CD14-positive monocyte (primary cell): Measurements from ENCODE around the gene DNAI1. TPM values are rescaled to one million over a fixed set of nuclear protein-coding genes. Genes with fewer than 3 reads are reported as not detected.
A peak's percentile ranks its signal among the peaks of the same experiment; 100 is the strongest.

Experiments used
- DNase-seq, 3 donors: peaks; one replicate each; pipeline ENCODE4 v3.0.0-alpha.2; 2011 to 2022
- H2AFZ ChIP-seq: 2 replicates; pipeline ENCODE4 v1.6.0; 2012; ENCODE audit warnings: mild to moderate bottlenecking, low read depth, low read length, inconsistent platforms; ENCODE audit not compliant: insufficient read depth, poor library complexity, severe bottlenecking
- H3K27ac ChIP-seq, 2 donors: 1 replicate in 1 of 2; 2 replicates in 1 of 2; pipeline ENCODE4 v1.5.1; 2012 to 2013; ENCODE audit warnings: low read length in 2 of 2, control low read depth in 1 of 2, inconsistent platforms in 1 of 2, low read depth in 1 of 2, mild to moderate bottlenecking in 1 of 2
- H3K27me3 ChIP-seq, 2 donors: one replicate each; pipeline versions ENCODE4 v1.6.0 to v1.6.1; 2011 to 2013; ENCODE audit warnings: low read length in 2 of 2; ENCODE audit not compliant: control insufficient read depth in 2 of 2, insufficient read depth in 2 of 2
- H3K36me3 ChIP-seq, 2 donors: replicated peaks in 1 of 2; 1 replicate in 1 of 2; 2 replicates in 1 of 2; pipeline versions ENCODE4 v1.5.1 to v1.6.1; 2012 to 2013; ENCODE audit warnings: low read length in 2 of 2, control low read depth in 1 of 2, inconsistent platforms in 1 of 2, mild to moderate bottlenecking in 1 of 2; ENCODE audit not compliant: insufficient read depth in 2 of 2, control insufficient read depth in 1 of 2
- H3K4me1 ChIP-seq, 2 donors: 1 replicate in 1 of 2; 2 replicates in 1 of 2; pipeline versions ENCODE4 v1.5.1 to v1.6.1; 2012 to 2013; ENCODE audit warnings: low read length in 2 of 2, control low read depth in 1 of 2, inconsistent platforms in 1 of 2, mild to moderate bottlenecking in 1 of 2, moderate library complexity in 1 of 2; ENCODE audit not compliant: insufficient read depth in 2 of 2, control insufficient read depth in 1 of 2
- H3K4me2 ChIP-seq: replicated peaks from 2 replicates; pipeline ENCODE3; 2012; ENCODE audit warnings: low read length, moderate library complexity, mild to moderate bottlenecking; ENCODE audit not compliant: poor library complexity, severe bottlenecking; ENCODE audit errors: extremely low read depth
- H3K4me3 ChIP-seq, 3 experiments: fragments of 200-600 bp in 1 of 3; sonication (generic) in 1 of 3; replicated peaks in 1 of 3; 1 replicate in 2 of 3; 2 replicates in 1 of 3; pipeline ENCODE4 v1.5.1; 2011 to 2013; ENCODE audit warnings: low read length in 3 of 3, mild to moderate bottlenecking in 3 of 3, control low read depth in 2 of 3, low read depth in 2 of 3, inconsistent platforms in 1 of 3, moderate library complexity in 1 of 3
- H3K79me2 ChIP-seq: 2 replicates; pipeline ENCODE4 v1.6.0; 2012; ENCODE audit warnings: mild to moderate bottlenecking, control low read depth, inconsistent platforms, low read length, moderate library complexity; ENCODE audit not compliant: insufficient read depth
- H3K9ac ChIP-seq: 2 replicates; pipeline ENCODE4 v1.6.0; 2017; ENCODE audit warnings: low read length, mild to moderate bottlenecking; ENCODE audit not compliant: insufficient read depth, poor library complexity, severe bottlenecking
- H3K9me3 ChIP-seq, 2 donors: replicated peaks in 1 of 2; 1 replicate in 1 of 2; 2 replicates in 1 of 2; pipeline versions ENCODE4 v1.5.1 to v1.6.1; 2012 to 2013; ENCODE audit warnings: low read length in 2 of 2, control low read depth in 1 of 2; ENCODE audit not compliant: control insufficient read depth in 1 of 2, insufficient read depth in 1 of 2
- H4K20me1 ChIP-seq: 2 replicates; pipeline ENCODE4 v1.6.0; 2012; ENCODE audit warnings: mild to moderate bottlenecking, low read length, control low read depth, moderate library complexity; ENCODE audit not compliant: insufficient read depth
- H3K27ac Mint-ChIP-seq, 7 donors: one replicate each; pipeline ENCODE4 v1.8.0; 2020; ENCODE audit warnings: mild to moderate bottlenecking in 7 of 7, mixed read lengths in 7 of 7, moderate library complexity in 6 of 7, inconsistent platforms in 2 of 7
- H3K27me3 Mint-ChIP-seq, 3 donors: one replicate each; pipeline ENCODE4 v1.8.0; 2021 to 2022; ENCODE audit warnings: low read depth in 3 of 3, mild to moderate bottlenecking in 3 of 3, mixed read lengths in 3 of 3, moderate library complexity in 3 of 3, inconsistent platforms in 1 of 3
- H3K36me3 Mint-ChIP-seq, 2 donors: one replicate each; pipeline ENCODE4 v1.8.0; 2020; ENCODE audit warnings: mixed read lengths in 2 of 2, inconsistent platforms in 1 of 2, mild to moderate bottlenecking in 1 of 2
- H3K4me1 Mint-ChIP-seq: one replicate; pipeline ENCODE4 v1.8.0; 2020; ENCODE audit warnings: mild to moderate bottlenecking, mixed read lengths
- H3K4me3 Mint-ChIP-seq, 2 donors: one replicate each; pipeline ENCODE4 v1.8.0; 2020; ENCODE audit warnings: mild to moderate bottlenecking in 2 of 2, mixed read lengths in 2 of 2, moderate library complexity in 1 of 2
- H3K9me3 Mint-ChIP-seq, 7 donors: one replicate each; pipeline ENCODE4 v1.8.0; 2020 to 2022; ENCODE audit warnings: mixed read lengths in 7 of 7, mild to moderate bottlenecking in 6 of 7, moderate library complexity in 6 of 7, inconsistent platforms in 2 of 7
- WGBS: methylation state at CpG from one replicate; pipeline ENCODE4 v1.1.5; 2013; ENCODE audit warnings: missing lambda C conversion rate; ENCODE audit not compliant: insufficient coverage; 5-methylcytosine and 5-hydroxymethylcytosine counted together
- intact Hi-C, 2 donors: fragments of 100-400 bp; cut with micrococcal nuclease; formaldehyde crosslinking; loops; one replicate each; pipeline versions ENCODE4 v1.15.0 to v1.15.1; 2023
- polyA plus RNA-seq, 3 donors: library from polyadenylated mRNA; depleted of rRNA in 1 of 3; unstranded in 2 of 3; stranded (reverse) in 1 of 3; fragments of 300-500 nt in 2 of 3; fragments of >200 nt in 1 of 3; fragmentation: Illumina TruSeq in 2 of 3; gene quantifications; 1 replicate in 2 of 3; 2 replicates in 1 of 3; pipeline ENCODE4 v1.2.3, GENCODE V29; 2012 to 2021
- TF ChIP-seq, protein P1 (sequence below): fragments of 200-600 bp; IDR thresholded peaks from one replicate; pipeline ENCODE4 v1.8.0; 2022; ENCODE audit warnings: antibody characterized with exemption, mild to moderate bottlenecking

Gene DNAI1
- polyA plus RNA-seq, 3 donors = not detected

DNA sequence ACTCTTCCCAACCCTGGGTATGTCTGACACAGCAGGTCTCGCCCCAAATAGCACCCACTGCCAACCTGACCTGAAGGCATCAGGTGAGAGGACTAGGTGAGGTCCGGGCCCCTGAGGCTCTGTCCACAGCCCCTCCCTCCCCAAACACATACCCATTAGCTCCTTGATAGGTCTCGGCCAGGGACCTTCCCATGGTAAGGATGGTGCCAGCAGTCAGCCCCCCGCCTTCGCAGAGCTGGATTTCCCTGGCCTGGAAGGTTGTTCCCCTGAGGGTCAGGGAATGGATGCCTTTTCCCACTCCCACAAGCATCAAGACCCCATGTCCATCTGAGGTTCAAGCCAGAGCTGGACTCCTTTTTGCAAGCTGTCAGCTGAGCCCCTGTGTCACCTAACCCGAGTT, 61.5 kb downstream of the DNAI1 start:
- TF ChIP-seq, protein P1, sequence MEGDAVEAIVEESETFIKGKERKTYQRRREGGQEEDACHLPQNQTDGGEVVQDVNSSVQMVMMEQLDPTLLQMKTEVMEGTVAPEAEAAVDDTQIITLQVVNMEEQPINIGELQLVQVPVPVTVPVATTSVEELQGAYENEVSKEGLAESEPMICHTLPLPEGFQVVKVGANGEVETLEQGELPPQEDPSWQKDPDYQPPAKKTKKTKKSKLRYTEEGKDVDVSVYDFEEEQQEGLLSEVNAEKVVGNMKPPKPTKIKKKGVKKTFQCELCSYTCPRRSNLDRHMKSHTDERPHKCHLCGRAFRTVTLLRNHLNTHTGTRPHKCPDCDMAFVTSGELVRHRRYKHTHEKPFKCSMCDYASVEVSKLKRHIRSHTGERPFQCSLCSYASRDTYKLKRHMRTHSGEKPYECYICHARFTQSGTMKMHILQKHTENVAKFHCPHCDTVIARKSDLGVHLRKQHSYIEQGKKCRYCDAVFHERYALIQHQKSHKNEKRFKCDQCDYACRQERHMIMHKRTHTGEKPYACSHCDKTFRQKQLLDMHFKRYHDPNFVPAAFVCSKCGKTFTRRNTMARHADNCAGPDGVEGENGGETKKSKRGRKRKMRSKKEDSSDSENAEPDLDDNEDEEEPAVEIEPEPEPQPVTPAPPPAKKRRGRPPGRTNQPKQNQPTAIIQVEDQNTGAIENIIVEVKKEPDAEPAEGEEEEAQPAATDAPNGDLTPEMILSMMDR = no peak
- Mint-ChIP-seq H3K9me3 (peaks cover 0 to 2% (median 0%) of the 10 kb centered on the region in 7 donors), H3K27me3 (peaks cover 22 to 34% (median 22%) of the 10 kb centered on the region in 3 donors), H3K36me3 (peaks cover 0 to 2% of the 10 kb centered on the region in 2 donors), H3K4me1 (peaks cover 39% of the 10 kb centered on the region), H3K27ac (no peak overlapping the region), H3K4me3 (no peak overlapping the region)
- Histone ChIP-seq H3K9me3 (no peaks in the 10 kb centered on the region), H3K36me3 (no peaks in the 10 kb centered on the region), H3K79me2 (no peaks in the 10 kb centered on the region), H4K20me1 (no peaks in the 10 kb centered on the region), H3K9ac (peak overlapping the region; percentile 24), H3K27me3 (peaks cover 5 to 27% of the 10 kb centered on the region in 2 donors), H3K4me3 (no peak overlapping the region), H3K4me1 (peaks cover 45 to 53% of the 10 kb centered on the region in 2 donors), H3K27ac (no peak overlapping the region), H3K4me2 (no peak overlapping the region), H2AFZ (no peak overlapping the region)
- DNase-seq = no peak
- intact Hi-C loops = loop anchor here (5.0 kb wide), 2 partner anchors 63 to 143 kb away; partner anchors contain the start of genes DNAI1 (in 1 of the 2), FAM219A (in 1 of the 2) and MYORG (in 1 of the 2)
- 86% methylated on average over 3 of the region's 6 CpGs for WGBS

DNA sequence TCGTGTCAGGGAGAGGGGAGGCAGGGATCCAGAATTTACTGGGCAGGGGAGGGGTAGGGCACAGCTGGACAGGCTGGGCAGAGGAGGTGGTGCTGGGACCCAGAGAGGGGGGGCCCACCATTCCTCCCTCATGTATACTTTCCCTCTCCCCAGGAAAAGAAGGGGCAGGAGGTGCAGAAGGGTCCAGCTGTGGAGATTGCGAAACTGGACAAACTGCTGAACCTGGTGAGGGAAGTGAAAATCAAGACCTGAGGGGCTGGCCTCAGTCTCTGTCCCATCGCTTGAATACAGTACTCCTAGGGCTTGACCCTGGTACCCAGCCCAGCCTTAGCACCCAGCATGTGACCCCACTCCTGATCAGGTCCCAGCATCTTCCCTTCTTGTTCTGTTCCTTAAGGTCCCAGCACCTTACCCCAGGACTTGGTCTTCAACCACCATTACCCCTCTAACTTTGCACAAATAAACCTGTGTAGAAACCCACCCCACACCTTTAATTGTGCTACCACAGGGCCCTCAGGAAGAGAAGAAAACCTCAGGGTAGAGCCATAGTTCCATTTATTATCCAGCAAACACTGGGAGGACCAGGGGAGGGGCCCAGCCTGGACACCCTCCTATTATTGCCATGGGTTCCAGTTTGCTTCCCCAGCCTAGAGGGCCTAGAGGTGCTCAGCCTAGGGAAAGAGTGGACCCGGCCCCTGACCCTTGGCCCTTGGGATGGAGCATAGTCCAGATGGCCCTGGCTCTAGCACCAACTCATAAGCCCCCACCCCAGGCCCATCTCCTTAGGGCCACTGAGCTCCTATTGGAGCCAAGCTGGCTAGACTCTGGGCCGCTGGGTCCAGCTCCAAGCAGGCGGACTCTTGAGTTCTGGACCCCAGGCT, 62.1 kb downstream of the DNAI1 start:
- Histone ChIP-seq H3K27me3 (peaks cover 5 to 30% of the 10 kb centered on the region in 2 donors), H3K36me3 (no peaks in the 10 kb centered on the region), H3K4me2 (no peak overlapping the region), H3K4me1 (peaks cover 45 to 53% of the 10 kb centered on the region in 2 donors), H3K9ac (peak overlapping the region; percentile 24), H3K4me3 (no peak overlapping the region), H3K79me2 (no peaks in the 10 kb centered on the region), H3K27ac (no peak overlapping the region), H3K9me3 (no peaks in the 10 kb centered on the region), H2AFZ (no peak overlapping the region), H4K20me1 (no peaks in the 10 kb centered on the region)
- Mint-ChIP-seq H3K4me1 (peaks cover 39% of the 10 kb centered on the region), H3K9me3 (peaks cover 0 to 2% (median 0%) of the 10 kb centered on the region in 7 donors), H3K27me3 (peaks cover 27 to 40% (median 28%) of the 10 kb centered on the region in 3 donors), H3K4me3 (no peak overlapping the region), H3K27ac (peak overlapping the region in 1 of 7 donors; percentile 22), H3K36me3 (peaks cover 0 to 2% of the 10 kb centered on the region in 2 donors)
- TF ChIP-seq, protein P1 = no peak
- intact Hi-C loops = loop anchor here (5.0 kb wide), 2 partner anchors 63 to 143 kb away; partner anchors contain the start of genes DNAI1 (in 1 of the 2), FAM219A (in 1 of the 2) and MYORG (in 1 of the 2)
- DNase-seq = peak in 2 of 3 donors; percentile 14 to 20
- 72% methylated on average over 6 of the region's 6 CpGs for WGBS
